D721Med (cell line): Measurements from ENCODE around the gene SULT4A1.

ENCODE experiments used
- DNase-seq: peaks from one replicate; pipeline ENCODE4 v3.0.0; 2011; ENCODE audit warnings: low spot score; ENCODE audit not compliant: insufficient read length
- FAIRE-seq: peaks from 2 replicates; lab custom pipeline; 2011; peaks lifted over from hg19 to GRCh38; lab: Jason Lieb, UNC
- CTCF ChIP-seq: IDR thresholded peaks from 2 replicates; pipeline ENCODE4 v1.5.1; 2012; ENCODE audit warnings: mild to moderate bottlenecking, control low read depth; ENCODE audit not compliant: insufficient read depth; ENCODE audit errors: missing control alignments

SULT4A1 gene

GRCh38 chr22:43854121-43854785 is 8.1 kb downstream of the SULT4A1 start:
- FAIRE-seq (no peak), DNase-seq (no peak)
- TF ChIP-seq CTCF = no peak

GRCh38 chr22:43853328-43853931 is 8.9 kb downstream of the SULT4A1 start:
- no peak for FAIRE-seq
- no peak for TF ChIP-seq CTCF

GRCh38 chr22:43852573-43853327 is 9.6 kb downstream of the SULT4A1 start:
- TF ChIP-seq CTCF = no peak
- DNase-seq (no peak), FAIRE-seq (no peak)

More at GRCh38 chr22:43853328-43853931, 8.9 kb downstream of the SULT4A1 start:
- DNase-seq = no peak

GRCh38 chr22:43851979-43852307 is 10.4 kb downstream of the SULT4A1 start:
- no peak for TF ChIP-seq CTCF
- DNase-seq (no peak), FAIRE-seq (no peak)

- no peak for TF ChIP-seq CTCF
- FAIRE-seq (no peak), DNase-seq (no peak)
These were observed 11.0 kb downstream of the SULT4A1 start for GRCh38 chr22:43851058-43851978.

GRCh38 chr22:43850529-43850928 is 11.8 kb downstream of the SULT4A1 start:
- FAIRE-seq (no peak), DNase-seq (no peak)
- TF ChIP-seq CTCF = no peak
